ENCODE measurements around the gene PRDM16.

The PRDM16 gene

DNA sequence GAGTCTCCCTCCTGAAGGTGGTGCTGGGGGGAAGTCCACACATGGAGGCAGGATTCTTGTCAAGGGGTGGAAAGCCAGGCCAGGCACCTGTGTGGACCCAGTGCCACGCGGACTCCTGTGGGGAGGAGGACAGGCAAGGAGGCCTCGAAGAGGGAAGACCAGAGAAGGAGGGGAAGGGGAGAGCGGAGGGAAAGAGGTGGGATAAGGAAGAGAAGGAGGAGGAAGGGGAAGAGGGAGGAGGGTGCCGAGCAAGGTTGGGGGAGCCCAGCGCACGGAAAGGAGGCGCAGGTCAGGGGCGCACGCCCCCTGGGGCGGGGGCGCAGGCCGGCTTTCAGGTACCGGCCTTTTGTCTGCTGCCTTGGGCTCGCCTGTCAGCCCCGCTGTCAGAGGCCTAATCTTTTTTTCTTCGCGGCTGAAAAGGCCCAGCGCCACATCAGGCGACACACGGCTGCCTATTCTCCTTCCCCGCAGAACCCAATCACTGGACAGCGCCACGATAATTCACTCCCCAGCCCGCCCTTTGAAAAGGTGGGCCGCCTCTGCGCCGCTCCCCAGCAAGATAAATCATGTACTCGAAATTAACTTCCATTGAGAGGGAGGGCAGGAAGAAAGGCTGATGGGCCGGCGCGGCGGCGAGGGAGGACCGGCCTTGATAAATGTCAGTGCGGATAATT, 42.5 kb downstream of the PRDM16 start:
- DNase-seq = no peak

DNA sequence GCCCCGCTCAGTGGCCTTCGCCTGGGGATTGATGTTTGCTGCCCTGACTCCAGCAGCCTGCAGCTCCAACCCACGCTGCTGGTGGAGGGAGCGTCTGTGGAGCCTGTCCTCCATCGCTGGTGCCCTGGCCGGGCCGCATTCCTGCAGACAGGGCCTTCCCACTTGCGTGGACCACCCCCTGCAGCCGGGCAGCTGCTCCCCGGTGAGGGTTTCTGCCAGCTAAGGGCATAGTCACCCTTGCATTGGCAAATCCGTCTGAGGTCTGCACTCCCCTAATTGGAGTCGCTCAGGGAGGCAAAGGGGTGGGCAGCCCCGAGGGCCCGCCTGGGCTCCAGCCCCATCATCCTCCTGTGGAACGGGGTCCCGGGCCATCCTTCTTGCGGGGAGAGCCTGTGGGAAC, 43.5 kb downstream of the PRDM16 start:
- no peak for DNase-seq

DNA sequence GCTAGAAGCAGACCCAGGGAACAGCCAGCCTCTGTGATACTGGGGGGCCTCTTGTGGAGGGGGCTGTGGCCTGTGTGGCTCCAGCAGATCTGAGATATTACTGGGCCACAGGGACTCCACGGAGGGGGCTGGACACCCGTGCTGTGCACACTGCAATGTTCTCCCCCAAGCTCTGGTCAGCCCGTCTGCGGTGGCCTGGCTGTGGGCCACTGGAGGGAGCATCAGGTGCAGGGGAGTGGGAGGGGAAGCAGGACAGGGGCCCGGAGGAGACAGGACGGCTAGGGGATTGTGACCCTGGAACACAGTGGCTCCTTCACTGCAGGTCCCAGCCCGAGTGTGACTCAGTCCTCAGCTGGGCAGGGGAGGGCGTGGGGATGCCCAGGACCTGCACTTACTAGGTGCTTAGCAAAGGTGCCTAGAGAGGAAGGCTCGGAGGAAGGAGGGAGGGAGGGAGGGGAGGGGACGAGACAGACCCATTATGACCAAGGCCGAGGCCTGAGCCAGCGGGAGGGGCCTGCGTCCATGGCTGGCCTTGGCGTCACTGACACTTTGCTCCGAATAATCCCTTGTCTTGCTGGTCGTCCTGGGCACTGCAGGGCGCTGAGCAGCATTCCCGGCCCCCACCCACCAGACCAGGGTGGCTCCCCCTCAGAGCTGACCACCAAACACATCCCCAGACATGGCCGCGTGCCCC, 44.2 kb downstream of the PRDM16 start:
- no peak for DNase-seq

DNA sequence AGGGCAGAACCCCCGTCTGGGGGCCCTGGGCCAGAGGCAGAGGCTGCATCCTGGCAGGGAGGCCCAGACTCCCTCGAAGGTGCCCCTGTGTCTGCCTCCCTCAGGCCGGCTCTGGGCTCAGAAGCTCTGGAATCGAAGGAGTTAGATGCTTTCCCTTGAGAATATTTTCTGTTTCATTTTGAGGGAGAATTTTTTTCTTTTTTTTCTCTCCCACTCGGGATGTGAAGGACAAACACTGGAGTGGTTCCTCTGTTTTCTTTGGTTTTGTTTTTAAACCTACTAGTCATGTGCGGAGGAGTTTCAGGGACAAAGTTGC, 44.7 kb downstream of the PRDM16 start:
- DNase-seq = no peak

DNA sequence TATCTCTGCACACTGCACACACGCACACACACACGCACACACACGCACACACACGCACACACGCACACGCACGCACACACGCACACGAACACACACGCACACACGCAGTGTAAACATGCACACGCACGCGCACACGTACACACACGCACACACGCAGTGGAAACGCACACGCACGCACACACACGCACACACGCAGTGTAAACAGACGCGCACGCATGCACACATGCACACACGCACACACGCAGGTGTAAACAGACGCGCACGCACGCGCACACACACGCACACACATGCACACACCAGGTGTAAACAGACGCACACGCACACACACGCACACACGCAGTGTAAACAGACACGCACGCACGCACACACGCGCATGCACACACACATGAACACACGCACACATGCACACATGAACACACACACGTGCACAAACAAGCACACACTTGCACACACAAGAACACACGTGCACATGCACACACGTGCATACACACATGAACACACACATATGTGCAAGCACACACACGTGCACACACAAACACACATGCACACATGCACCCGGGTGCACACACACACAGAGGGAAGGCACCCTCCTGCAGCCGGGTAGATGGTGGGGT, 45.2 kb downstream of the PRDM16 start:
- no peak for DNase-seq

DNA sequence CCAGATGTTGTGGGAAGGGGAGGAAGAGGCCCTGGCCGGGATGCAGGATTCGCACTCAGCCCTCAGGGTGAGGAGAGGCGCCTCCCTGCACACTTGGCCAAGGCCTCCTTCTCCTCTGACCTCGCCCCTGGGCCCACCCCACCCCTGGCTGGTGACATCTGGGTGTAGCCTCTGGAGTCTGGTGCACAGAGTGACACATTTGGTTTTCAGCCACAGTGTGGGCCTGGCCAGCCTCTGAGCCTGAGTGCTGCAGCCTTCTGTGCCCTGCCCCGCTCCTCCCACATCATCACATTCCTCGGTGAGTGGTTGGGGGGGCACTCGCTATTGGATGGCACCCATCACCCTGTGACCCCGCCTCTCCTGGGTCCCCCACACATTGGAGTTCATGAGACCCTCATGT, 45.8 kb downstream of the PRDM16 start:
- DNase-seq = no peak

DNA sequence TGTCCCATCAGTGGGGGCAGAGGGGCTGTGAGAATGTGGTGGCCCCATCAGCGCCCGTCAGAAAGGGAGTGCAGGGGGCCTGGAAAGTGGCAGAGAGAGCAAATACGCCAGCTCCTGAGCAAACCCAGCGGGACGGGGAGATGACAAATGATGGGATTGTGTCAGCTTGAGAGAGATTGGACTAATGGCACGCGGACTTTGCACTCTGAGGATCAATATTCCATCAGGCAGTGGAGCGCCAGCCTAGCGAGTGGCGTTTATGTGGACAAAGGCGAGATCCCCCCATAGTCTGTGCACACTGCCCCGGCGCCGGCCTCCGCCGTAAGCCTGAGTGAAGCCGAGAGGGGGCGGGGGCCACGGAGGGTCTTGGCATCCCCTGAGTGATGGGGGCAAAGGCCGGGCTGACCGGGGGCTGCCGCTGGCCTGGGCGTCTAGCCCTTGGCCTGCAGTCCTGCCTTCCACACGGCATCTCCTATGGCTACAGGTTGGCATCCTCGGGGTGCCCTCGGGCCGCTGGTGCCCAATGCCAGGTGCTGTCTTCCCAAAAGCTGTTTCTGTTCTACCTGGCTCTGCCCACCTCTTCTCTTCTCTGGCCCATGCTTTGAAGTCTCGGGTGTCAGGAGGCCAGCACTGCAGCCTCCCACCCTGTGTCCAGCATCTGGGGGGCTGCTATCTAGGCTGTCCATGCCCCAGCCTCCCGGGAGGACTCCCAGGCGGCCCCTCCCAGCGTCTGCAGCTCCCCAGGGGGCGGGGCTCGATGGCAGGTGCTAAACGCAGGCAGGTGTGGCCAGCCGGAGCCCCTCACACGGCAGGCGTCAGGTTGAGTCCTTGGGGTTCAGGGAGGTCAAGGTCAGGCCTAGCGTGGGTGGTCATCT, 46.5 kb downstream of the PRDM16 start:
- DNase-seq = no peak

DNA sequence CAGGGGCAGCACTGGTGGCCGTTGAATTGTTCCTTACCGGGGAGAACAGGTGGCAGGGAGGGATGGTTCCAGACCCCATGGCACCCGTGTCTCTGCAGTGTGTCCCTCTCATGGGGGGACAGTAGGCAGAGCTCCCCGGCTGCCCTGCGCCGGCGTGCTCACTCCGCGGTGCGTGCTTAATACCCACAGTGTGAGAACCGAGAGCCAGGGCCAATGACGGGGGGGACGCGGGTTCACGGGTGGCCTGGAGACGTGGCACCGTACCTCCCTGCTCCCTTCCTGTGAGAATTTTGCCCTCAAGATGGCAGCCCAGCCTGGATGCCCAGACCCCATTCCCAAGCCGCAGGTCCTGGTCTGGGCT, 47.1 kb downstream of the PRDM16 start:
- DNase-seq = no peak

DNA sequence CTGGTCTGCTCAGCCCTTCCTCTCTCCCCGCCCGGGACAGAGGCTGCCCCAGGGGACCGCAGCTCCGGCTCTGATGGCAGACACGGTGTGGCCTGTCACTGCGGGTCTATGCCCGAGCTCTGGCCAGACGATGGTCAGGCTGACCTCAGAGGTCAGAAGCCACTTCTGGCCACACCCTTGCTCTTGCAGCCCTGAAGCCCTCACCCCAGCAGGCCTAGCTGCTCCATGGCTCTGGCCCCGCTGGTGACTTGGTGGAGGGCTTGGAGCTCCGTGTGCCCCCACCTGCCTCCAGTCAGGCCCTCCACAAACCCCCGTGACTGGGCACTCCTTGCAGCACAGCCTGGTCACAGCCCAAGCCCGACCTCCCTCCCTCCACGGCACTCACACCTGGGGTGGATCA, 47.6 kb downstream of the PRDM16 start:
- no peak for DNase-seq

DNA sequence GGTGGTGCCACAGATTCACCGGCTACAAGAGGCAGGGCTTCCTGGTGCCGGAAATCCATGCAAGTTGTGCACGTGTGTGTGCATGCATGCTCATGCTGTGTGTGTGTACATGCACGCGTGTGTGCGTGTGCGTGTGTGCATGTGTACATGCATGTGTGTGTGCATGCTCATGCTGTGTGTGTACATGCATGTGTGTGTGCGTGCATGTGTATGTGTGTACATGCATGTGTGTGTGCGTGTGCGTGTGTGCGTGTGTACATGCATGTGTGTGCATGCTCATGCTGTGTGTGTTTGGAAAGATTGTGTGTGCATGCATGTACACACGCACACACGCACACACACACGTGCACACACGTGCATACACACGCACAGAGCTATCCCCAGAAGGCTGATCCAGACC, 48.9 kb downstream of the PRDM16 start:
- DNase-seq = no peak

DNA sequence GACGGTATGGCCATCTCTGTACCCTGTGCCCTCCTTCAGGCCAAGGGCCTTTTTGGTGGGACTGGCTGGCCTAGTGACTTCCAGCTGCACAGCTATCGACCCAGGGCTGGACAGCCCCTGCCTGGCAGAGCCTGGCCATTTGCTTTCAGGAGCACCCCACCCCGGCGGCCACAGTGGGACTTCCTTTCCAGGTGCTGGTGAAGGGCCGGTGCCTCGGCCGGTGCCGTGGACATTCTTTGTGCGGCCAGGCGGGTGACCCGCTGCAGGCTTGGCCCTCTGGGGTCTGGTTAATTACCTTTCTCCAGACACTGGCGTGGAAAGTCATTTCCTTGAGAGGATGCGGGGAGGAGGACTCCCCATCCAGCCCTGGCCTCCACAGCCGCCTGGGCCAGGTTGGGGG, 50.1 kb downstream of the PRDM16 start:
- no peak for DNase-seq

DNA sequence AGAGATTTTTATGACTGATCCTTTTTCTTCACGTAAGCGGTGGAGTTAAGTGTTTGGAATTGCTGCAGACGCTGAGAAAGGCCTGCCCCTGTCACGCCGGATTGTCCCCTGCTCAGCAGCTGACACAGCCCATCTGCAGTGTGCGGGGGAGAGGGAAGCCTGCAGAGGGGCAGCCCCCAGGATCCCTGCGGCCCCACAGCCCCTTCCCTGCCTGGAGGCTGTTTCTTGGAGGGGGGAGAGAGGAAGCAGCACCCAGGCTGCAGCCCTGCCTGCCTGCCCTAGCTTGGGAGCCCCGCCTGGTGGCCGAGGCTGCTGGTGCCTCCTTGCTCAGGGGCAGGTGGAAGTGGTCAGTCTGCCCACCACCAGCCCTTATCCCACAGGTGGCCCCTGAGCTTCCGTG, 50.7 kb downstream of the PRDM16 start:
- DNase-seq = no peak

DNA sequence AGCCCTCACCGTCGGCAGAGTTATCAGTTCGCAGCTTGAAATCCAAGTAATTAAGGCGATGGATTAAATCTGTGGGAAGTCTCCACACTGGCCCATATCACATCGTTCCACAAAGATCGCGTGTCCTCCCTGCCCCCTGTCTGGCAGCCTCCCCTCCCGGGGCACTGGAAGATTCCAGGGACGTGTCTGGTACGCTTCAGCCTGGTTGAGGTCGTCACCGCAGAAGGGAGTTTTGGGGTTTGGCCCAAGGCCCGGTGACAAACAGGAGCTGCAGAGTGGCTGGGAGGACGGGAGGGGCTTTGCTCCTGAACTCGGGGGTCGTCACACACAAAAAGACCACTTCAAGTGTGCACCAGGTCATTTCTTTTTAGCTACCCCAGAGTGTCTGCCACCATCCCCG, 51.1 kb downstream of the PRDM16 start:
- DNase-seq = no peak

DNA sequence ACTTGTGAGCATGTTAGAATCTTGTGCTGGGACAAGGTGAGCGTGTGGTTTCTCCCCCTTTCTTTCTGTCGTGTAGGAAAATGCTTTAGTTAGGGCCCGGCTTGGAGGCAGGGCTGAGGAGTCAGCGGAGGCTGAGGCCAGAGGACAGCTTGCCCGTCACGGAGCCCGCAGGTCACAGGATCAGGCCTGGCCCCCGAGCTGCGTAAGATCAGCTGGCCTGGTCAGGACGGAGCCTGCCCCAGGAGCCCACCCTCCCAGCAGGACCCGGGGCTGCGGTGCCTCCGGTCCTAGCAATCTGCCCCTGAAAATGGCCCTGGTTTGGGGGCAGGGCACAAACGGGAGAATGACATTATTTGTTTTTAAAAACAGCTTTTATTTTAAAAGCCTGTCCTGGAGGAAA, 52.0 kb downstream of the PRDM16 start:
- DNase-seq = no peak

DNA sequence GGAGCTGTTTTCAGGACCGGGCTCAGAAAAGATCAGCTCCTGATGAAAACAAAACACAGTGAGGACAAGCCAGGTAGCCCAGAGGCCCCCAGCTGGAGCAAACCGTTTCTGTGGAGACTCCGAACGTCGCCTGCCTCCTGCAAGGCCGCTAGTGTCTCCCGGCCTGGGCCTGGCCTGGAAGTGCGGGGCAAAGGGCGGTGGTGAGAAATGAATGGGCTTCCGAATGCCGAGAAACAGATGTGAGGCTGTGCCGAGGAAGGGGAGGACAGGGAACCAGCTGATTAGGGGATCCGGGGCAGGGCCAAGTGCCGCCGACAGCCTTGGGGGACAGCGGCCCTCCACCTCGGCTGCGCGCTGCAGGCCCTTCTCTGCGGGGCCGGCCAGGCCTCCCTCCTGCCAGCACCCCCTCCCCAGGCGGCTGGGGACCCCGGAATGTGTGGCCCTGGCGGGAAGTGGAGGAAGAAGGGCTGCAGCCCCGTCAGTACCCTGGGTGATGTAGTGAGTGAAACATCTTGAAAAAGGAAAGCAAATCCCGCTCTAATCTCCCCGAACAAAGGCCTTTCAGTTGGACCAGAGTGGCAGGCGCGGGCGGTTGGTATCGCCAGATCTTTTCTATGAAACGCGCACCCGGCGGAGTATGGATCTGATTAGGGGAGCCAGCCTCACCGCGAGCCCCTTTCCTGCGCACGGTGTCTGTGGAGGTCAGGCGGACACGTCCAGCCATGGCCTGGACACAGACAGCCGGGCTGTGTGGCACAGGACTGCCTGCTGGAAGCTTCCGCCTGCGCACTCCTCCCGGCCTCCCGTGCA, 52.6 kb downstream of the PRDM16 start:
- no peak for DNase-seq

DNA sequence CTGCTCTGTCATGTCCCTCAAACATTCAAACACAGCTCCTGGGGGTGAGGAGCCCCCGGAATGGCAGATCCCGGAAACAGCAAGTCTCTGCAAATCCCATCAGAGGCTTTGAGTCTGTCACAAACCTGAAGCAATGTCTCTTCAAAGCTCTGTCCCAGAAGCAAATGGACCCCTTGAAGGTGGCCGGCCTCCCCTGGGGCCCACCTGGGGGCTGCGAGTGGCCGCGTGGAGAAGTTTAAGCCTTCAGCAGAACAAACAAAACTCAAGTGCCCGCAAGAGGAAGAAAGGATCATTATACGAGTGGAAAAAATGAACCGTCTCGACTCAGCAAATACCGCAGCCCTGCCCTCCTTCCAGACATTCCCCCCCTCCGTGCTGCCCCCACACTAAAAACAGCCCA, 53.3 kb downstream of the PRDM16 start:
- DNase-seq = no peak

DNA sequence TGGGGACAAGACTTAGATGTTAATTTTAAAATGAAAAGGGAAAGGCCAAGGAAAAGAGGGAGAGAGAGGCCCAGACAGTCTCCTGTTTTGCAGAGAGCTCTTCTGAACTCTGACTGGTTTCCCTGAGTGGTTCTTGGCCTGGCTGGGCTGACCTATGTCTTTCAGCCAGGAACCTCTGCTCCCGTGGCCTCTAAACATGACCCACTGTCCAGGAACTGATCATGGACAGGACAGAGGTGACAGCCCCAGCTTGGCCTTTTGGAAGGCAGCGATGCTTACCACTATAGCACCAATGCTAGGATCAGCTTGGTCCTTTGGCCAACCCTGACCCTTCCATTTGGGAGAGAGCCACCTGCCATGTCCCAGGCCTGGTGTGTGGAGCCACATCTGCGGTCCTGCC, 55.2 kb downstream of the PRDM16 start:
- no peak for DNase-seq

DNA sequence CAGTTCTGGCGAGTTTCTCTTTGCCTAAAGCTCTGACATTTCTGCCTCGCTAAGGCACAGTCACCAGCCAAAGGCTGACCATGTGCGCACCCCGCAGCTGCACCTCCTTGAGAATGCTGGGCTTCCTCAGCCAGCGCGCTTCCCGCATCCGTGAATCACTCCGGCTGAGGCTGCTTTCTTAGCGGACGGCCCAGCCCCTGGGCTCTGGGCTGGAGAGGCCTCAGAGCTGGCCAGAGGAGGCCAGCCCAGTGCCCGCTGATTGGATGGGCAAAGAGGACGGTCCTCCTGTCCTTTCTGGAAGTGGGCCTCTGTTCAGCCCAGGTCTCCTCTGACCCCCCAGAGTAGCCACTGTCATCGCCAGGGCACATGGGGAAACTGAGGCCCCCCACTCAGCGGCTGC, 56.1 kb downstream of the PRDM16 start:
- no peak for DNase-seq

DNA sequence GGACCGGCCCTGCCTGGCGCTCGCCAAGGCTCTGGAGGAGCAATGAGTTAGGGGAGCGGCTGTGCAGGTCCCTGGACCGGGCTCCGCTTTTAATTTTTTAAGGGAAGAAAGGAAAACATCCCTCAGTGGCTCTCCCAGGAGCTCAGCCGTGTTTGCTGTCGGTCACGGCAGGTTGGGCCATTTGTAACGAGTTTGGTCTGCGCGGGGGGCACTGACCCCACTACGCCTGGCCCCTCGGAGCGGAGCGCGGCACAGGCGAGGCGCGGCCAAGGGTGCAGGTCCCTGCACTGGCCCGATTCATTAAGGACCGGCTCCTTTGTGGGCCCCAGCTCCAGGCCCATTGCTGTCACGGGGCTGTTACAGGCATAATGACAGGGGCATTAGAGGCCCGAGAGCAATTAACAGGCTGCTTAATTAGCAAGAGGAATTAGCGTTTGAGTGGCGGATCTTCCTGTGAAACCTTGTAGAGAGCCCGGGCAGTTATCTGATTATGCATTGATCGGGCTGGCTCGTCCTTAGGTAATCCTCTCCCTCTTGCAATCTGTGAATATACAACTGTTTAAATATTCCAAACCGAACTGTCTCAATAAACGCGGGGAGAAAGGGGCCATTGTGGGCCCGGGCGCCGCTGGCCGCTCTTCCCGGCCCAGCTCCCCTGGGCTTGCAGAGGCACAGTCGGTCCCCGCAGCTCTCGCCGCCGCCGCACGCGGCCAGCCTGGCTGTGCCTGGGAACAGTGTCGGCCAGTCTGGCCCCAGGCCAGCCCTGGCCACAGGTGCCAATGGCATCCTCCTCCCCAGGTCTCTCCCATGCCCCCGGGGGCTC, 56.8 kb downstream of the PRDM16 start:
- no peak for DNase-seq

DNA sequence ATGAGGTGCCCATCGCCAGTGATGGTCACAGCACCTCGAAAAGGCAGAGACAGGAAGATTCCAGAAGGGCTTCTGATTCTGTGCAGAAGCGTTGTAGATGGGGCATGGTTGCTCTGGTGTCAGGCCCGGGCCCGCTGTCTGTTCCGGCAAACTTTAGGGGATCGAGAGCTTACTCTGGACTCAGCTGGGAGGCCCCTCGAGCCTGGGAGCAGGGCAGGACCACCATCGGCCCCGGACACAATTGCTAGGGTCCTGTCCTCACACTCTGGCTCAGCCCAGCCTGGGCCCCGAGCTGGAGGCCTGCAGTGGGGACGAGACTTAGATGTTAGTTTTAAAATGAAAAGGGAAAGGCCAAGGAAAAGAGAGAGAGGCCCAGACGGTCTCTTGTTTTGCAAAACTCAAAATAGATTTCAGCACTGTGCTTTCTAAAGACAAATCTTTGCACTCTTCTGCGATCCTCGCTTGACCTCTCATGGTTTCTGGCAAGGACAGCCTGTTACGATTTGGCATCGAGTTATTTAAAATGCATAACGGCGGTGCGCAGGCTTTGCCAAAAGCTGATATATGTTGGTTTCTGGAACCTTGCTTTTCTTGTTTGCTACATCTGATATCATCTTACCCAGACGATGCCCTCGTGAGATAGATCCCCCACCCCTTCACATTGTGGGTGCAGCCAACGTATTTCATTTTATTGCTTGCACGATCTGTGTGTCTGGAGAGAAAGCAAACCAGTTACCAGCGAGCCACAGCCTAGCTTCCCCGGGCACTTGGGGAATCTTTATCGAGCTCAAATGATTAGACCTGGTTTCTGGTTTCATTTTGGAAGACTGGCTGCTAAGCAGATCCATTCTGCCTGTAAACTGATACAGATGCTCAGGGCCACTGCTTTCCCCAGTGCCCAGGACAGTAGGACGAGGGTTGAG, 58.0 kb downstream of the PRDM16 start:
- DNase-seq = no peak

DNA sequence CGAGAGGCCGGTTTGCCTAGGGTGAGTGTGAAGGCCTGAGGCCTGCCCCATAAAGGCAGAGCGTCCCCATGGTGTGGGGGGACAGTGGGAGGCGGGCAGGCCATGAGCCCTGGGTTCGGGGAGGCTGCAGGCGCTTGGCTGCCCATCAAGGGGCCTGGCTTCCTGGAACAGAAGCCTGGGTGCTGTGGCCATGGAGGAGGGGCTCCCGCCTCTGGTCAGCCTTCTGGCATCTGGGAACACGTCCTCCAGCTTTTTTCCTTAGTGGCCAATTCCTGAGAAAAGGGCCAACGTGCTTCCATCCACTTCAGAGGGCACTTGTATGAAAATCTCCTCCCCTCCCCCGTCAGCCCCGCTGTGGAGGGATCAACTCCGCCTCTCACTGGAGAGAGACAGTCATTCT, 58.7 kb downstream of the PRDM16 start:
- no peak for DNase-seq
